Measurements from ENCODE around the gene ZNF98. TPM values are rescaled to one million over a fixed set of nuclear protein-coding genes. Genes with fewer than 3 reads are reported as not detected.

ZNF98 gene
- total RNA-seq, 1 experiment from 2014 or later = not detected

DNA sequence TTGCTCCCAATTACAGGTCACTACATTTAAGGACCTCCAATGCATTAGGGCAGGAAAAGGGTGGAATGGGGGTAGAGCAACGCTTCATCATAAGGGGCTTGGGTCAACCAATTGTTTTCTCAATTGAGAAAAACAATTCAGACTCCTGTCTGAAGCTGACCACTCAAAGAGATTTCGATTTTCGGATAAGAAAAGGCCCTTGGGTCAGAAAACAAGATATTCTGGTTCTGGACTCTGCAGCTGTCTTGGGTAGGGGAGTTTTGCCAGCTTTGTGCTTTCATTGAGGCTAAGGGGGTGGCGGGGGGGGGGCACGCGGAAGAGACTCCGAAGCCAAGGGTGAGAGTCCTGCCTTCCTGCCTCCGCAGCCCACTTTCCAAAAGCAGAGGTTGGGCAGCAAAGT is 4.8 kb upstream of the ZNF98 start (continued):
- TF ChIP-seq, protein P1, sequence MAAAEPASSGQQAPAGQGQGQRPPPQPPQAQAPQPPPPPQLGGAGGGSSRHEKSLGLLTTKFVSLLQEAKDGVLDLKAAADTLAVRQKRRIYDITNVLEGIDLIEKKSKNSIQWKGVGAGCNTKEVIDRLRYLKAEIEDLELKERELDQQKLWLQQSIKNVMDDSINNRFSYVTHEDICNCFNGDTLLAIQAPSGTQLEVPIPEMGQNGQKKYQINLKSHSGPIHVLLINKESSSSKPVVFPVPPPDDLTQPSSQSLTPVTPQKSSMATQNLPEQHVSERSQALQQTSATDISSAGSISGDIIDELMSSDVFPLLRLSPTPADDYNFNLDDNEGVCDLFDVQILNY (CRISPR knock-in tag; IDR thresholded peaks at IDR 0.05) = no peak
- TF ChIP-seq MLX (CRISPR knock-in tag; IDR thresholded peaks at IDR 0.05) (no peak), CREB1 (CRISPR knock-in tag; IDR thresholded peaks at IDR 0.05) (no peak), HMGXB4 (CRISPR knock-in tag; IDR thresholded peaks at IDR 0.05) (no peak), E2F4 (CRISPR knock-in tag; IDR thresholded peaks at IDR 0.05; ENCODE audit: borderline replicate concordance, low read depth) (no peak), ZNF532 (CRISPR knock-in tag; IDR thresholded peaks at IDR 0.05; ENCODE audit: borderline replicate concordance) (no peak), TEAD4 (CRISPR knock-in tag; IDR thresholded peaks at IDR 0.05) (no peak), NFE2L1 (CRISPR knock-in tag; IDR thresholded peaks at IDR 0.05) (no peak), GTF2I (CRISPR knock-in tag; conservative IDR thresholded peaks at IDR 0.05) (no peak)
- TF ChIP-seq, protein P2, sequence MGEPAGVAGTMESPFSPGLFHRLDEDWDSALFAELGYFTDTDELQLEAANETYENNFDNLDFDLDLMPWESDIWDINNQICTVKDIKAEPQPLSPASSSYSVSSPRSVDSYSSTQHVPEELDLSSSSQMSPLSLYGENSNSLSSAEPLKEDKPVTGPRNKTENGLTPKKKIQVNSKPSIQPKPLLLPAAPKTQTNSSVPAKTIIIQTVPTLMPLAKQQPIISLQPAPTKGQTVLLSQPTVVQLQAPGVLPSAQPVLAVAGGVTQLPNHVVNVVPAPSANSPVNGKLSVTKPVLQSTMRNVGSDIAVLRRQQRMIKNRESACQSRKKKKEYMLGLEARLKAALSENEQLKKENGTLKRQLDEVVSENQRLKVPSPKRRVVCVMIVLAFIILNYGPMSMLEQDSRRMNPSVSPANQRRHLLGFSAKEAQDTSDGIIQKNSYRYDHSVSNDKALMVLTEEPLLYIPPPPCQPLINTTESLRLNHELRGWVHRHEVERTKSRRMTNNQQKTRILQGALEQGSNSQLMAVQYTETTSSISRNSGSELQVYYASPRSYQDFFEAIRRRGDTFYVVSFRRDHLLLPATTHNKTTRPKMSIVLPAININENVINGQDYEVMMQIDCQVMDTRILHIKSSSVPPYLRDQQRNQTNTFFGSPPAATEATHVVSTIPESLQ (CRISPR knock-in tag; IDR thresholded peaks at IDR 0.05) = no peak

DNA sequence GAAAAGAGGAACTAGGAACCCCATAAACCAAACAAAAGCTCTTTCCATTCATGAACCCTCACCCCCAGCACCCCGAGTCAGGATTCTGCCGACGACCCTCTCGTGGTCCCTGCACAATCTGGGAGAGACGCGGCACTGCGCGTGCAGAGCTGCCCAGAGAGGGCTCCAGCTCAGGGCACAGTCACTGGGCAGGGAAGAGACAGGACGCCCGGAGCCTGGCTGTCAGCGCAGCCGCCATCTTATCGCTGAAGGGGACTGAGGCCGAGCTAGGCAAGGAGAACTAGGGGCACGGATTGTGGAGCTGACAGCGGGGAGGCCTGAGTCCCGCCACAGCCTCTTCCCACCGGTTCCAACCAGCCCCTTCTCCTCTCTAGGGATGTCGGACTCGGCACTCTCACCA is 349 bp downstream of the ZNF98 start:
- H3K36me3 Mint-ChIP-seq = peaks cover 54% of the 10 kb centered on the region

More for the DNA sequence above, 349 bp downstream of the ZNF98 start:
- Mint-ChIP-seq H3K9me3 (peaks cover 55% of the 10 kb centered on the region), H3K4me3 (no peak overlapping the region), H3K27ac (no peak overlapping the region), H3K27me3 (ENCODE audit: low read depth) (peaks cover 10% of the 10 kb centered on the region), H3K4me1 (no peaks in the 10 kb centered on the region)
- TF ChIP-seq TP53 (CRISPR knock-in tag; IDR thresholded peaks at IDR 0.05) = no peak
- TF ChIP-seq JUN (CRISPR knock-in tag; IDR thresholded peaks at IDR 0.05) = no peak
- TF ChIP-seq MLX (CRISPR knock-in tag; IDR thresholded peaks at IDR 0.05) = no peak
- TF ChIP-seq FOXP1 (CRISPR knock-in tag; IDR thresholded peaks at IDR 0.05; ENCODE audit: borderline replicate concordance) = no peak
- TF ChIP-seq, protein P3, sequence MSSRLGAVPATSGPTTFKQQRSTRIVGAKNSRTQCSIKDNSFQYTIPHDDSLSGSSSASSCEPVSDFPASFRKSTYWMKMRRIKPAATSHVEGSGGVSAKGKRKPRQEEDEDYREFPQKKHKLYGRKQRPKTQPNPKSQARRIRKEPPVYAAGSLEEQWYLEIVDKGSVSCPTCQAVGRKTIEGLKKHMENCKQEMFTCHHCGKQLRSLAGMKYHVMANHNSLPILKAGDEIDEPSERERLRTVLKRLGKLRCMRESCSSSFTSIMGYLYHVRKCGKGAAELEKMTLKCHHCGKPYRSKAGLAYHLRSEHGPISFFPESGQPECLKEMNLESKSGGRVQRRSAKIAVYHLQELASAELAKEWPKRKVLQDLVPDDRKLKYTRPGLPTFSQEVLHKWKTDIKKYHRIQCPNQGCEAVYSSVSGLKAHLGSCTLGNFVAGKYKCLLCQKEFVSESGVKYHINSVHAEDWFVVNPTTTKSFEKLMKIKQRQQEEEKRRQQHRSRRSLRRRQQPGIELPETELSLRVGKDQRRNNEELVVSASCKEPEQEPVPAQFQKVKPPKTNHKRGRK (CRISPR knock-in tag; IDR thresholded peaks at IDR 0.05; ENCODE audit: borderline replicate concordance) = no peak
- no peak for TF ChIP-seq ZNF671 (CRISPR knock-in tag; IDR thresholded peaks at IDR 0.05)
- TF ChIP-seq, protein P4, sequence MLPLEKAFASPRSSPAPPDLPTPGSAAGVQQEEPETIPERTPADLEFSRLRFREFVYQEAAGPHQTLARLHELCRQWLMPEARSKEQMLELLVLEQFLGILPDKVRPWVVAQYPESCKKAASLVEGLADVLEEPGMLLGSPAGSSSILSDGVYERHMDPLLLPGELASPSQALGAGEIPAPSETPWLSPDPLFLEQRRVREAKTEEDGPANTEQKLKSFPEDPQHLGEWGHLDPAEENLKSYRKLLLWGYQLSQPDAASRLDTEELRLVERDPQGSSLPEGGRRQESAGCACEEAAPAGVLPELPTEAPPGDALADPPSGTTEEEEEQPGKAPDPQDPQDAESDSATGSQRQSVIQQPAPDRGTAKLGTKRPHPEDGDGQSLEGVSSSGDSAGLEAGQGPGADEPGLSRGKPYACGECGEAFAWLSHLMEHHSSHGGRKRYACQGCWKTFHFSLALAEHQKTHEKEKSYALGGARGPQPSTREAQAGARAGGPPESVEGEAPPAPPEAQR (CRISPR knock-in tag; IDR thresholded peaks at IDR 0.05) = no peak
- TF ChIP-seq, protein P2 (CRISPR knock-in tag; IDR thresholded peaks at IDR 0.05) = no peak
- DNase-seq (ENCODE audit: low spot score) (no peak), ATAC-seq (no peak)
- POLR2A ChIA-PET = no interaction called here
- CTCF ChIA-PET = no interaction called here
